ENCODE results near the gene EML2.
"Not testable (repeated sequence)": the region's sequence is repeated elsewhere in the genome, so short reads cannot be mapped to it uniquely, and the experiment has no call there.

GRCh38 chr19:45628219-45628618, 11.0 kb downstream of the EML2 start:
- TF ChIP-seq, protein P1, sequence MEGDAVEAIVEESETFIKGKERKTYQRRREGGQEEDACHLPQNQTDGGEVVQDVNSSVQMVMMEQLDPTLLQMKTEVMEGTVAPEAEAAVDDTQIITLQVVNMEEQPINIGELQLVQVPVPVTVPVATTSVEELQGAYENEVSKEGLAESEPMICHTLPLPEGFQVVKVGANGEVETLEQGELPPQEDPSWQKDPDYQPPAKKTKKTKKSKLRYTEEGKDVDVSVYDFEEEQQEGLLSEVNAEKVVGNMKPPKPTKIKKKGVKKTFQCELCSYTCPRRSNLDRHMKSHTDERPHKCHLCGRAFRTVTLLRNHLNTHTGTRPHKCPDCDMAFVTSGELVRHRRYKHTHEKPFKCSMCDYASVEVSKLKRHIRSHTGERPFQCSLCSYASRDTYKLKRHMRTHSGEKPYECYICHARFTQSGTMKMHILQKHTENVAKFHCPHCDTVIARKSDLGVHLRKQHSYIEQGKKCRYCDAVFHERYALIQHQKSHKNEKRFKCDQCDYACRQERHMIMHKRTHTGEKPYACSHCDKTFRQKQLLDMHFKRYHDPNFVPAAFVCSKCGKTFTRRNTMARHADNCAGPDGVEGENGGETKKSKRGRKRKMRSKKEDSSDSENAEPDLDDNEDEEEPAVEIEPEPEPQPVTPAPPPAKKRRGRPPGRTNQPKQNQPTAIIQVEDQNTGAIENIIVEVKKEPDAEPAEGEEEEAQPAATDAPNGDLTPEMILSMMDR (IDR thresholded peaks at IDR 0.05) = not testable (repeated sequence)
- not testable (repeated sequence) for TF ChIP-seq POLR2A, POLR2AphosphoS5 (IDR thresholded peaks at IDR 0.05)
